Measurements from ENCODE around the gene NOL9. TPM values are rescaled to one million over a fixed set of nuclear protein-coding genes. Genes with fewer than 3 reads are reported as not detected.

The NOL9 gene
- total RNA-seq, 2 experiments from 2014 or later, result 52.3 to 54.1 TPM

- Histone ChIP-seq H3K36me3 (ENCODE audit: insufficient read depth, low read length) (peaks cover 7% of the 10 kb centered on the region), H3K4me3 (ENCODE audit: low read length) (peak overlapping the region; percentile 87), H3K9me3 (ENCODE audit: control insufficient read depth in 1 of 2, insufficient read depth in 1 of 2, low read length in 2 of 2) (no peaks in the 10 kb centered on the region), H3K4me1 (ENCODE audit: insufficient read depth, low read length) (peaks cover 36% of the 10 kb centered on the region), H3K27me3 (ENCODE audit: control insufficient read depth in 1 of 2, insufficient read depth in 2 of 2, low read length in 2 of 2) (peaks cover 0 to 3% of the 10 kb centered on the region in 2 experiments), H3K27ac (ENCODE audit: low read depth in 1 of 2, low read length in 2 of 2) (peak overlapping the region in 1 of 2 donors; percentile 82)
- ATAC-seq (ENCODE audit: poor library complexity) (no peak), DNase-seq (no peak)
- Mint-ChIP-seq H3K4me3 (peak overlapping the region; percentile 98), H3K27me3 (no peaks in the 10 kb centered on the region), H3K9me3 (no peaks in the 10 kb centered on the region), H3K36me3 (ENCODE audit: low read depth) (peaks cover 11% of the 10 kb centered on the region), H3K27ac (peak overlapping the region; percentile 93), H3K4me1 (ENCODE audit: low read depth) (peaks cover 32% of the 10 kb centered on the region)
- intact Hi-C loops (cut with DNase I, micrococcal nuclease), result loop anchor here (1.0 to 2.0 kb wide), 4 partner anchors 24 to 47 kb away; partner anchors contain the start of genes KLHL21 (in 1 of the 2), NOL9 (in 1 of the 2) and THAP3 (in 1 of the 2)
- POLR2A ChIA-PET, result interaction anchor here (0.8 to 7.2 kb wide), 4 partner anchors 23 to 115 kb away, joined by 3 to 139 read pairs (median 7); partner anchors contain the start of genes KLHL21, NOL9 and TAS1R1
- CTCF ChIA-PET, result interaction anchor here (1.2 to 1.9 kb wide), 2 partner anchors 23 to 24 kb away, joined by 3 to 13 read pairs; partner anchors contain the start of genes NOL9 and TAS1R1
- TF ChIP-seq, protein P1, sequence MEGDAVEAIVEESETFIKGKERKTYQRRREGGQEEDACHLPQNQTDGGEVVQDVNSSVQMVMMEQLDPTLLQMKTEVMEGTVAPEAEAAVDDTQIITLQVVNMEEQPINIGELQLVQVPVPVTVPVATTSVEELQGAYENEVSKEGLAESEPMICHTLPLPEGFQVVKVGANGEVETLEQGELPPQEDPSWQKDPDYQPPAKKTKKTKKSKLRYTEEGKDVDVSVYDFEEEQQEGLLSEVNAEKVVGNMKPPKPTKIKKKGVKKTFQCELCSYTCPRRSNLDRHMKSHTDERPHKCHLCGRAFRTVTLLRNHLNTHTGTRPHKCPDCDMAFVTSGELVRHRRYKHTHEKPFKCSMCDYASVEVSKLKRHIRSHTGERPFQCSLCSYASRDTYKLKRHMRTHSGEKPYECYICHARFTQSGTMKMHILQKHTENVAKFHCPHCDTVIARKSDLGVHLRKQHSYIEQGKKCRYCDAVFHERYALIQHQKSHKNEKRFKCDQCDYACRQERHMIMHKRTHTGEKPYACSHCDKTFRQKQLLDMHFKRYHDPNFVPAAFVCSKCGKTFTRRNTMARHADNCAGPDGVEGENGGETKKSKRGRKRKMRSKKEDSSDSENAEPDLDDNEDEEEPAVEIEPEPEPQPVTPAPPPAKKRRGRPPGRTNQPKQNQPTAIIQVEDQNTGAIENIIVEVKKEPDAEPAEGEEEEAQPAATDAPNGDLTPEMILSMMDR (IDR thresholded peaks at IDR 0.05), result no peak
Measured at GRCh38 chr1:6578624-6579373, 24.5 kb upstream of the NOL9 start.

- H3K27ac Mint-ChIP-seq, result peak overlapping the region; percentile 93
Measured at GRCh38 chr1:6577831-6578525, 23.7 kb upstream of the NOL9 start.

DNA sequence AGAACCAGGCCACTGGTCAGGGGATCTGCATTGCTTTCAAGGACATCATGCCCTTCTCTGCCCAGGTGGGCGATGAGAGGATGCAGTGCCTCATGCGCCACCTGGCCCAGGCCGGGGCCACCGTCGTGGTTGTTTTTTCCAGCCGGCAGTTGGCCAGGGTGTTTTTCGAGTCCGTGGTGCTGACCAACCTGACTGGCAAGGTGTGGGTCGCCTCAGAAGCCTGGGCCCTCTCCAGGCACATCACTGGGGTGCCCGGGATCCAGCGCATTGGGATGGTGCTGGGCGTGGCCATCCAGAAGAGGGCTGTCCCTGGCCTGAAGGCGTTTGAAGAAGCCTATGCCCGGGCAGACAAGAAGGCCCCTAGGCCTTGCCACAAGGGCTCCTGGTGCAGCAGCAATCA lies 20.5 kb upstream of the NOL9 start:
- POLR2A ChIA-PET, result no interaction called here
- peaks cover 0 to 9% of the 10 kb centered on the region in 2 experiments for H3K9me3 ChIP-seq (ENCODE audit: control insufficient read depth in 1 of 2, insufficient read depth in 1 of 2, low read length in 2 of 2)
- H3K27ac Mint-ChIP-seq, result no peak overlapping the region
- CTCF ChIA-PET, result interaction anchor here (0.5 kb wide), 1 partner anchor 81 kb away, joined by 3 read pairs; no protein-coding TSS in a partner anchor
- H3K36me3 ChIP-seq (ENCODE audit: insufficient read depth, low read length), result no peaks in the 10 kb centered on the region
- no peak overlapping the region for H3K4me3 ChIP-seq (ENCODE audit: low read length)
- no peak overlapping the region for H3K4me3 Mint-ChIP-seq
- ATAC-seq (ENCODE audit: poor library complexity) (no peak), DNase-seq (no peak)
- H3K36me3 Mint-ChIP-seq (ENCODE audit: low read depth), result peaks cover 3% of the 10 kb centered on the region
- H3K9me3 Mint-ChIP-seq, result peaks cover 3% of the 10 kb centered on the region
- peaks cover 5% of the 10 kb centered on the region for H3K4me1 Mint-ChIP-seq (ENCODE audit: low read depth)
- TF ChIP-seq, protein P1 (IDR thresholded peaks at IDR 0.05), result no peak
- peaks cover 8% of the 10 kb centered on the region for H3K4me1 ChIP-seq (ENCODE audit: insufficient read depth, low read length)
- peaks cover 0 to 3% of the 10 kb centered on the region in 2 experiments for H3K27me3 ChIP-seq (ENCODE audit: control insufficient read depth in 1 of 2, insufficient read depth in 2 of 2, low read length in 2 of 2)
- H3K27me3 Mint-ChIP-seq, result no peaks in the 10 kb centered on the region
- intact Hi-C loops (cut with DNase I, micrococcal nuclease), result no loop called here
- no peak overlapping the region for H3K27ac ChIP-seq (ENCODE audit: low read depth in 1 of 2, low read length in 2 of 2)

More at GRCh38 chr1:6577831-6578525, 23.7 kb upstream of the NOL9 start:
- DNase-seq, result no peak
- ChIA-PET POLR2A (interaction anchor here (0.7 to 2.8 kb wide), 3 partner anchors 20 to 114 kb away, joined by 3 to 9 read pairs (median 3); partner anchors contain the start of genes NOL9 and TAS1R1), CTCF (no interaction called here)
- no peak for ATAC-seq (ENCODE audit: poor library complexity)
- peaks cover 11% of the 10 kb centered on the region for H3K36me3 Mint-ChIP-seq (ENCODE audit: low read depth)
- H3K4me1 Mint-ChIP-seq (ENCODE audit: low read depth), result peaks cover 32% of the 10 kb centered on the region
- peaks cover 36% of the 10 kb centered on the region for H3K4me1 ChIP-seq (ENCODE audit: insufficient read depth, low read length)
- H3K27me3 ChIP-seq (ENCODE audit: control insufficient read depth in 1 of 2, insufficient read depth in 2 of 2, low read length in 2 of 2), result peaks cover 0 to 3% of the 10 kb centered on the region in 2 experiments
- intact Hi-C loops (cut with DNase I, micrococcal nuclease), result loop anchor here in 1 of 2 experiments (2.0 kb wide), 2 partner anchors 25 to 47 kb away; partner anchors contain the start of genes KLHL21 and THAP3
- TF ChIP-seq, protein P1 (IDR thresholded peaks at IDR 0.05), result no peak
- no peaks in the 10 kb centered on the region for H3K27me3 Mint-ChIP-seq
- H3K9me3 ChIP-seq (ENCODE audit: control insufficient read depth in 1 of 2, insufficient read depth in 1 of 2, low read length in 2 of 2), result no peaks in the 10 kb centered on the region
- no peaks in the 10 kb centered on the region for H3K9me3 Mint-ChIP-seq
- no peak overlapping the region for H3K4me3 ChIP-seq (ENCODE audit: low read length)
- no peak overlapping the region for H3K27ac ChIP-seq (ENCODE audit: low read depth in 1 of 2, low read length in 2 of 2)
- H3K4me3 Mint-ChIP-seq, result peak overlapping the region; percentile 63
- peaks cover 7% of the 10 kb centered on the region for H3K36me3 ChIP-seq (ENCODE audit: insufficient read depth, low read length)
